HCEC 1CT (cell line): ENCODE measurements around the gene FBLN2.

ENCODE experiments used
- DNase-seq: peaks from one replicate; pipeline ENCODE4 v3.0.0-alpha.2; 2017

Gene FBLN2

GRCh38 chr3:13653631-13654279 is 104.8 kb downstream of the FBLN2 start:
- no peak for DNase-seq

DNA sequence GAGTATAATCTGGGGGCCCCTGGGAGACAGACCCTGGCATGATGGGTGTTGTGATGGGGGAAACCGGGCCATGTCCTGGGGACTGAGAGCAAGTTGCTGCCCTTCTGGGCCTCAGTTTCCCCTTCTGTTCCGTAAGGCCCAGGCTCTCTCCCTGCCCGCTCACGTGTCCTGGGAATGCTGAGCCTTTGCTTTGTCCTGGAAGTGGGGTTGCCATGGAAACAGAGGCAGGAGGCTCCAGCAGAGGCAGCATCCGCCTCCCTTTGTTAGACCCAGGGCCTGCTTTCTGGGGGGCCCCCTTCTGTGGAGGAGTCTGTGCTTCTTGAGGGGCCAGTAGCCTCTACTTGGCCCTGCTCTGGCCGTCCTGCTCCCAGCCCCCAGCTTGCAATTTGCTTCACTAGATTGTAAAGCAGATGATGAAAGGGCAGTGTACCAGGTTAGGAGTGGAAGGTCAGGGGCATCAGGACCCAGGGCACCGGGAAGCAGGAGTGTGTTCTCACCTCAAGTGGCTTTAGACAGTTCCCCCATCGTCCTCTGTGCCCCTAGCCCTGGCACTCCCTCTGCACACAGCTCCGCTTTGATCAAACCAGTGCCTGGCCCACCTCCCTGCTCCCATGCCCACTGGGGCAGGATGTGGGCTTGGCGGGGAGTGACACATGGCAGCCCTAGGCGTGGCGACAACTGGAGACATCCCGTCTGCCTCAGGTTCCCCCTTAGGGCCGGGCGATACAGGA is 105.6 kb downstream of the FBLN2 start:
- DNase-seq, result no peak

- no peak for DNase-seq
Observed at GRCh38 chr3:13655061-13655913, 106.4 kb downstream of the FBLN2 start.

- DNase-seq, result no peak
Observed at GRCh38 chr3:13656584-13657301, 107.8 kb downstream of the FBLN2 start.

DNA sequence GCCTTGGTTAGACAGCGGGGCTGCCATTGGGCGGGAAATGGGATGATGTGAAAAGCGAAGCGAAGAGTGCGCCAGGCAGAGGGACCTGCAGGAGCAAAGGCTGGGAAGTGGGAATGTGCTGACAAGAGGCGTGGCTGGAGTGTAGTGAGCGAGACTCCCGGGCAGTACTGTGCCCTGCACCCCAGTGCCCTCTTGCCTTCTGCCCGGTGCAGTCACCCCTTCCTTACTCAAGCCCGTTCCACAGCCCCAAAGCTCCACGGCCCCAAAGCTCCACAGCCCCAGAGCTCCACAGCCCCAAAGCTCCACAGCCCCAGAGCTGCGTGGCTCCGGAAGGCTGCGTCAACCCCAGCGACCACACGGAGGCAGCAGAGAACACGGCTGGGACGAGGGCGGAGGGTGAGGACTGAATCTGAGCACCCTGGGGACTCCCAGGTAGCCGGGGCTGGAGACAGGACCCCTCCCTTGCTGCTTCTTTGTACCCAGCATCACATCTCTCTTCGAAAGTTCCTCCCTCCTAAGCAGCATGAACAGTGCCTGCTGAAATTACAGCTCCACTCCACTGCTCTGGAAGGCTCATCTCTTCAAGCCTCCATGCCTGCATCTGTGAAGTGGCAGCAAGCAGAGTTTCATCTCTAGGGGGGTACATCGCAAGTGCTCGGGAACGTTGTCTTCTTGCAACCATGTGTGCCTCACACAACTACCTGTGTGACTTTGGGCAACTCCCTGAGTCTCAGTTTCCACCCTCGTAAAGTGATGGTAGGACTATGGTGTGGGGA is 108.9 kb downstream of the FBLN2 start:
- no peak for DNase-seq

GRCh38 chr3:13658681-13659080 is 109.8 kb downstream of the FBLN2 start:
- DNase-seq, result no peak

DNA sequence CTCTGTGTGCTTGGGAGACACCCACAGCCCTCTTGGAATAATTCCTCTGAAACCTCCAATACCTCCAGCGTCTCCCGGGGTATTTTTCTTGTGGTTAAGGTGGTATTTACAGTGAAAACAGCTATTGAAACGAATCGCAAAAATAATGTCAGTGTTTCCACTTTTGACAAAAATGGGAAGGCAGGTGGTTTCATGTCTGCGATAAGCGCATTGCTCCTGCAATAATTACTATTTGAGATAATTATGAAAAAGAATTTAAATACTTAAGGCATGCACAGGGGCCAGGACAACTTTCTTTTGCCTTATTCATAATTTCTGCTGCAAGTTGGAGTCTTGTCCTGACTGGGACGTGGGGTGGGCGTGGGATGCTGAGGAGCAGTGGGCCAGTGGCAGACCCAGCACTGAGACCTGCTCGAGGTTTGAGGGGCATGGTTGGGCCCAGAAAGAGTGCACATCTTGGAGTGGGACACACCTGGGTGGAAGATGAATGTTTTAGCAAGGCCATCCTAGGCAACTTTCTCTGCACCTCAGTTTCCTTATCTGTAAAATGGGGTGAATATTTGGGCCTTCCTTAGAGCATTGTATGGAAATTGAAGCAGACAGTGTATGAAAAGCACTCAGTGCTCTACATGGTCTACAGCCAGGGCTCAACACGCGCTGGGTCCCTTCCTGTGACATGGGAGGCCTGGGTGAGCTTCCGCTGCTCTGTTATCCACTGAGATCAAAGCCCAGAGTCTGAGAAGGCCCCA is 110.5 kb downstream of the FBLN2 start:
- DNase-seq, result no peak

- no peak for DNase-seq
Observed at GRCh38 chr3:13660042-13660874, 111.3 kb downstream of the FBLN2 start.

- no peak for DNase-seq
Observed at GRCh38 chr3:13661121-13661520, 112.2 kb downstream of the FBLN2 start.

DNA sequence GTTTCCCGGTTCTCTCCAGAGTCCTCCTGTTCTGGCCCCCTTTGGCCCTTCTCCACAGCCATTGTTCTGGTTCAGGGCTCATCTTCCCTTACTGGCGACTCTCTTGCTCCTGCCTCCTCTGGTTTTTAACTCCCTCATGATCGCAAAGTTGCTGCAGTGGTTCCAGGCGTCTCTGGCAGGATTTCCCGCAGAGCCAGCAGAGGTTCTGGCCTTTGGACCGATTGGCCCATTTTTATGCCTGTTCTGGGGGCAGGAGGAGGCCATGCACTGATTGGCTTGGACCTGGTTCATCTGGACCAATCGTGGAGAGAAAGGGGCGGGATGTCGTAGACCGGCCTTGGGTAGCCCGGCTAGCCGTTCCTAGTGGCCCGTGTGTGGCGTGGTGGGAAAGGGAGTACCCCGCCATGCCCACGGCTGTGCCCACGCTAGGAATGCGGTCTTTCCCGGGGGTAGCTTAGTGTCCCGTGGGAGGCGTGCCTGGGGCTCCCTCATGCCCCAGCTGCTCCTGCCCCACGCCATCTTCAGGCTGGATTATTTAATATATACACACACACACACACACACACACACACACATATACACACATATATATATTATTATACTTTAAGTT is 113.4 kb downstream of the FBLN2 start:
- no peak for DNase-seq

- DNase-seq, result no peak
Observed at GRCh38 chr3:13663781-13664535, 115.0 kb downstream of the FBLN2 start.

- DNase-seq, result no peak
Observed at GRCh38 chr3:13665582-13666226, 116.8 kb downstream of the FBLN2 start.

DNA sequence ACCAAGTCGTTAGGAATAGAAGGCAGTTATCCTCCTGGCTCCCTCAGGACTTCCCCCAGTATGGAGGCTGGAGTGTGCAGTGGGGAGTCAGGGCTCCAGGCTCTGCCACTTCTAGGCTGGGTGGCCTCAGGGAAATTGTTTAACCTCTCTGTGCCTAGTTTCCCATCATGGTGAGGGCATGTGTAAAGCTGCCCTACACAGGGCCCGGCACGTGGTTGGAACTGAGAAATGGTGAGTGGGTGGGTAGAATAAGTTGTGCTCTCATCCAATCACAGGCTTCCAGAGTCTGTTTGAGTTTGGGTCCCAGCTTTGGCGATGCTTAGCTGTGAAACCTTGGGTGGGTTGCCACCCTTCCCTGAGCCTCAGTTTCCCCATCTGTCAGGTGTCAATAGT is 117.3 kb downstream of the FBLN2 start:
- DNase-seq, result no peak

DNA sequence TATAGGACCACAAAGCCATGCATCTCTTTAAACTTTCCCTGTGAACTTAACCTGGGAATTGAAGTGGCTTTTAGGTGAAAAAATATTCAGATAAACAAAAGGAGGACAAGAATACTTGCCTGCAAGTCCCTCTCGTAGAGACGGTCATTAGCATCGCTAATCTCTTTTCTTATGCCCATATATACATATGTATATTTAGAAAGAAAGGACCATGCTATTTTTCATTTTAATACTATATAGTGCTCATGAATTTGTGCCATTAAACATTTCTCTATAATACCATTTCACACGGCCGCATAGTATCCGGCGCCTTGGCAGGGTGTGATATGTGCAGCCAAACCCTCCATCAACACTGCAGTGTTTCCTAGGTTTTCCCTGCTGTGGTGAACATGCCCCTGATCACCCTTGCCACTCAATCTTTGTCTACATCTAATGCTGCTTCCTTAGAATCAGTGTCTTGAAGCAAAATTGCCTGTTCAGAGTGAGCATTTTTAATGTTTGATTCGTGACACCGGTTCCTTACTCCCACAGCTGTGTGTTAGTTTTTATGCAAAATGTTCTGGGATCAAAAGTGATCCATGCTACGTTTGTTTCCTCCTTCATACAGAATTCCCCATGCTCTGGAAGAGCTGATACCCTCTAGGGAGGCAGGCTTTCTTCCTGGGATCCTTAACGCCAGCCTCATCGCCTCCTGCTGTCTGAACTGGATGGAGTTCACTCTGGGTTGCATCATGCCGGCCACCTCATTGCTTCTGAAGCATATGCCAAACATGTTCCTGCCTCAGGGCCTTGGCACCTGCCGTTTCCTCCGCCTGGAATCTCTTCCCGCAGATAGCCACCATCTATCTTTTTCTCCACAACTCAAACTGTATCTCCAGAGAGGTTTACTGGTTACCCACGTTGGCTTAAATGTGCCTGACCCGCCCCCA is 118.1 kb downstream of the FBLN2 start:
- no peak for DNase-seq

DNA sequence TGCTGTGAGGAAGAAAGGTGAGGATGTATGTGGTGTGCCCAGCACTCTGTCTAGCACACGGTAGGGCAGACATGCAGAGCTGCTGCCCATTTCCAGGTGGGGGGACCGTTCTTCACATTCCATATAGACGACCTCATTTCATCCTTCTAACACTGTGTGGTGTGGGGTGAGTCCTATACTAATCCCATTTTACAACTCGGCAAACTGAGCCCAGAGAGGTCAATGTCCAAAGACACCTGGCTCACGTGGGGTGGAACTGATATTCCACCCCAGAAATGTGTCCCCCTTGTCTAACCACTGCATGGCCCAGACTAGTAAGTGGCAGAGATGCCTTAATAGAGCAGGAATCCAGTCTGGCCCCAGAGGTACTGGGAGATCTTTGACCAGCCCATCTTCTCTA is 119.2 kb downstream of the FBLN2 start:
- DNase-seq, result no peak

- DNase-seq, result no peak
Observed at GRCh38 chr3:13669457-13669856, 120.5 kb downstream of the FBLN2 start.

DNA sequence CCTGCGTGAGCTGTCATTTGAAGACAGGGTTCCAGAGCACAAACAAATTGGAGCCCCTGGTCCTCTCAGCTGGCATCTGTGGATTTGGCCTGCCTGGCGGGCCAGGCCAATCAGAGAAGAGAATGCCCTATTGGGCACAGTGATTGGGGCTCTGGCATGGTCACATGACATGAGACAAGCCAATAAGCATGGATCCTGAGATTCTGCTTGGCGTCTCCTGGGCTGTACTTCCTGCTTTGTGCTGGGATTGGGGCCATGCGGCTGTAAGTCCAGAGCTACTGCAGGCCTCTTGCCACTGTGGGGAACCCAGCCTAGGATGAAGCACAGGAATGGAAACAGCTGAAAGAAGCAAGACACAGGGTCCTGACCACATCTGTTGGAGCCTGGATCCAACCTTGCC is 121.4 kb downstream of the FBLN2 start:
- no peak for DNase-seq
